Left hindlimb (tissue), 1 donor: Measurements from ENCODE around the gene TEF.
"Not testable (repeated sequence)": the region's sequence is repeated elsewhere in the genome, so short reads cannot be mapped to it uniquely, and the experiment has no call there.

ENCODE experiments used
- DNase-seq: peaks from one replicate; pipeline ENCODE4 v3.0.0-alpha.2; 2018

TEF gene

GRCh38 chr22:41429232-41429950, 47.6 kb downstream of the TEF start:
- DNase-seq, result no peak

GRCh38 chr22:41429951-41430332, 48.2 kb downstream of the TEF start:
- no peak for DNase-seq

DNA sequence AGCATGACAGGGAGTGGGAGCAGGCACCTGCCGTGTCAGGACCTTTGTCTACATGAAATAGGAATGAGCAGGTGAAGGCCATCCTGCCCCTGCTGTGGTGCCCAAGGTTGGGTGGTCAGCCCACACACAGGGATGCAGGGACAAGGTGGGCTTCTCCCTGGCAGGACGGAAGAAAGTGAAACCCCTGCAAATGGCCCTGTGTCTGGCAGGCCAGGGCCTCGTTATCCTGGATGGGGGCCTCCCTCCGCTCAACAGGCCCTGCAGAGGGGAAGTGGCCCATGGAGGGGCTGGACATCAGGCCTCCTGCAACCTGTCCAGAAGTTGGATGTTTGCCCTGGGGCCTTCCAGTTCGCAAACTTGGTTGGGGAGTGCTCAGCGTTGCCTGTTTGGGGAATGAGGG, 49.9 kb downstream of the TEF start:
- no peak for DNase-seq

- not testable (repeated sequence) for DNase-seq
These were observed 51.7 kb downstream of the TEF start for GRCh38 chr22:41433480-41433879.

GRCh38 chr22:41434361-41435003, 52.7 kb downstream of the TEF start:
- DNase-seq, result not testable (repeated sequence)

DNA sequence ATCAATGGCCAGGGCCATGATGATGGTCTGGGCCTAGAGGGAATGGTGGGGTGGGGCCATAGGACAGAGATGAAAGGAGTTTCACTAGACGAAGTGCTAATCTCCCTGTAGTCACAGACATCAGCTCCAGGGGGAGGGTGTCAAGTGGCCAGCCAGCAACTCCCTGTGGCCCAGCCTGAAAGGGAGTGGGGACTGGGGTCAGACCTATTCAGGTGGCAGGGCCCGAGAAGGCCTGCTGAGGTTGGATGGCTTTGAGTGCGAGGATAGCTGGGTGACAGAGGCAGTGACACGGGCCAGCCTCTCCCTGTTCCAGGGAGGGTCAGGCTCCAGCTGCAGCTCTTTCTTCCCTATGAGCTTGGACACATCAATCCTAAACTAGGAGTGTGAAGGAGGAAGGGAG, 53.8 kb downstream of the TEF start:
- no peak for DNase-seq

- DNase-seq, result no peak
These were observed 54.8 kb downstream of the TEF start for GRCh38 chr22:41436322-41437113.

DNA sequence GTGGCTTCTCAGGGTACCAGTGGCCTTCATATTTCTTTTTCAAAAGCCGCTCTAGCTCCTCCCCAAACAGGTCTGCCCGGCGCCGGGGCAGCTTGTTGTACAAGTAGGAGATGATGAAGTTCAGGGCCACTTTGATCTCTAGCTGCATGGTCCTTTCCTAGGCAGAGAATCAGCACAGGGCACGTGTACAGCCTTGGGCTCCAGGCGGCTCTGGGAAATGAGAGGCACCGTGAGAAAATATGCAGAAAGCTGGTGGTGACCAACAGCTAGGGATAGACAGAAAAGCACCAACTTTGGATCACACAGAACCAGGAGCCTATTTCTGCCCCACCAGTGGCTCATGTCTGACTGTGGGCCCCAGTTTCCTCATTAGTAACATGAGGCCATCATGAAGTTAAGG, 55.5 kb downstream of the TEF start:
- DNase-seq, result no peak

GRCh38 chr22:41440511-41440910, 58.8 kb downstream of the TEF start:
- not testable (repeated sequence) for DNase-seq

GRCh38 chr22:41442240-41442792, 60.6 kb downstream of the TEF start:
- DNase-seq, result no peak

GRCh38 chr22:41444360-41445128, 62.8 kb downstream of the TEF start:
- DNase-seq, result peak; percentile 98

DNA sequence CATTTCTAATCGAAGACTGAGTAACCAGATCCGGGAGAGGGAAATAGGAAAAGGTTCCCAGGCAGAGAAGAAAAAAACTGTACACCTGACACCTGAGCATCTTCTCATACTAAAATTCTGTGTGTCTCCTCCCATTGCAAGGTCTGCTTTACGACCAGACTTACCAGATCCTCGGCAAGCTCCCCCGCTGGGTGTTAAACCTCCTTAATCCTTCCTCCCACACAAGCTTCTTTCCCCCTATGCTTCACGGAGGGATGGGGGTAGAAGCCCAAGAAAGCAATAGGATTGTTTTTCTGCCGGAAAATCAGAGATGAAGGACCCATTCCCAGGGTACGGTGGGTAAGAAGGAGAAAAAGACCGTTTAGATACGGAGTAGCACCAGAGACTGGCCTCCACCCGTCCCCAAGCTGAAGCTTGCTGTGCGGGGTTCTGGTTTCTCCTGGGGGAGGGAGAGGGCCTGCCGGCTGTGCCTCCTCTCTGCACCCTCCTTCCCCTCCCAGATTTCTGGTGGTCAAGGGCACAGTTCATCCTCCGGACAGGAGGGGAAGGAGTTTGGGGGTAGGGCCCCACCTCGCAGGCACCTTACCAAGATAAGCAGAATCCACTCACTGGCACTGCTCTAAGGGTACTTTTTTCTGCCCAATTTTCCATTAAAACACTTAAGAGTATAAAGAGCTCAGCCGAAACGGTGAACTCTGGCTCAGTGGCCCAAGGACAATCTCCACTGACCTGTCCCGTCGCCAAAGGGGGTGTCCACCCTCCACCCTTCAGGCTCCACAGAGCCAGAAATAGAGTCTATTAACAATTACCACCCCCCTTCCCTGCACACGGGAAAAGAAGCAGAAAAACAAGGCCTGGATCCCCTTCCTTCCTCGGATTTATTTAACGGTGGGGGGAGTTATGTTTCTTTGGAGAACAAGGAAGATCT, 63.7 kb downstream of the TEF start:
- no peak for DNase-seq

GRCh38 chr22:41446057-41446501, 64.3 kb downstream of the TEF start:
- DNase-seq, result peak; percentile 50

DNA sequence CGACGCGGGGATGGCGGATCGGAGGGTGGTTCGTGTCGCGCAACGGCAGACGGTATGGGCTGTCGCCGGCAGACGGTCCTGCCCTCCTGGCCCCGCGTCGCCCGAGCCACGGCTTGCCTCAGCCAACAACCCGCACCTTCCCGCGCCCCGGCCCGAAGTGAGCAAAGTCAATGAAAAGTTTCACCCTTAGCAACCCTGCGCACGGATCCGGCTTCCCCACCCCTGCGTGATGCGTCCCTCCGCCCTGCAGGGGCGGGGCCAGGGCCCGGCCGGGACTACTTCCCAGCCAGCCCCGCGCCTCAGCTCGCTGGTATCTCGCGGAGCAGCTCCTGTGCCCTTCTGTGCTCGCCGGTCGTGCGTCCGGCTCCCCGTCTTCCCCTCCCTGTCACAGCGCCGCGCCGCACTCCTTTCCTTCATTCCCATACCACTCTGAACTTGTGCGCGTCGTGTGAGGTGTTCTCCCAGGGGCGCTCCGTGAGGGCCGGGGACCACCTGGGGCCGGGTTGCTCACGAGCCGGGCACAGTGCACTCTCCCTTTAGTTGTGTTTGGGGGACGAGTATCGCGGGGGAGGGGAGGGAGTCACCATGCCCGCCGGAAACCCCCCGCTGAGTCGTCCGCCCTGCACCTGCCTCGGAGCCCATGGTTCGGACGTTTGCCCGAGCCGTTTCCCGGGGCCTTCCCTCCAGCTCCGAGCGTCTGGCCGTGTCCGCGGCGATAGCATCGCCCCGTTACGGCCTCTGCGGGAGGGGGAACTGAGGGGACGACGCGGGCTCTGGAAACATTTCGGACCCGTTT, 65.1 kb downstream of the TEF start, which contains the start of gene TOB2:
Gene TOB2 (minus strand): TSS at position 163 of the 796 bp plus-strand sequence. CDS start 9,456 bp downstream, outside the sequence.
- DNase-seq, result peak; percentile 96

DNA sequence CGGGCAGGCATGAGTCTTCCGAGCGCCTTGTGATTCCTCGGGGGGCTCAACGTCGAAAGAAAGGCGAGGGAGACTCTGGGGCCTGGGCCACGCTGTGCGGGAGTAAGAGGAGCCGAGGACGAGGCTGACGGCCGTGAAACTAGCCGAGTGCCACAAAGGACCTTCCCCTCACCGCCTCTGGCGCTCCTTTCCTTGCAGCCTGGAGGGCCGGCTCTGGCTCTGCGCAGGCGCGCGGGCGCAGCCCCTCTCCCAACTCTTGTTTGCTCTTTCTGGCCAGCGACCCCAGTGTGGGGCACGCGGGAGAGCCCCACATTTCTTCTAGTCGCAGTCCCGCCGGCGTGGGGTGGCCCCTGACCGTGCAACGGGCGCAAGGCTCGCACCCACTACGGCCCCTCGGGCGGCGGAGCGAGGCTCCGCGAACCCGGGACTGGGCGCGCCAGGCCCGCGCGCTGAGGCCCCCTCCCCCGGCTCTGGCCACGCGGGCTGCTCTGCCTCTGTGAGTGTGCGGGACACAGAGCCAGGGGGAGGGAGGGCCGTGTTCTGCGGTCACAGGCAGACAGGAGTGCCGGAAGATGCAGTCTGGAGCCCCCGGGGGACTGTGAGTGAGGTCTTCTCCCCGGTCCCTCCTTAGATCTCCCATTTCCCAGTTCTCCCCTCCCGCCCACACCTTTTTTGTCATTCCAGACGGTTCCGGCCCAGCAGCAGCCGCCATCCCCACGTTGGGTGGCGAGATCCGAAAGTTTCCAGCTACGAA, 65.9 kb downstream of the TEF start:
- peak; percentile 87 for DNase-seq

DNA sequence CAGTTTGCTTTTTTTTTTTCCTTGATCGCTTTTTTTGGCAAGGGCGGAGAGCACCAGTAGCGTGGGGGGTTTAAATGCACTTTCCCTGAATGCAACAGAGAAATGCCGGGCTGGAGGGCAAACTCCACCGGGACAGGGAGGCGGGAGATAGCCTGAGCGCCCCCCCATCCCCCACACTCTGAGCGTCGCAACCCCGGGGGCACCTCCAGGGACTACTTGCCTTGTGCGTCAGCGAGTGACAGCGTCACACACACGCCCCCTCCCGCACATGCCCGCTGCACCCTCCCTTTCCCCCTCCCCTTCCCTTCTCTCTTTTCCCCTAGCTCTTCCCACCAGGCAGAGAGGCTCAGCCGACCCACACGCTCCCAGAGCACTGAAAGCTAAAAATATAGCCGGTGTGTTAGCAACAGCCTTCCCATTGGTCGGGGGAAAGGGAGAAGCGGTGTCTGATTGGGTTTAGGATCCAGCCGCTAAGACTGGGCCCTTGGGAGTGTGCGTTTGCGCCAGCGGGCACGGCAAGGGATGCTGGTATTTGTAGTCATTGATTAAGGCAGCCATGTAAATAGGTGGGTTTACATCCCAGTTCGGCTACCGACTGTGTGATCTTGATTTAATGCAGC, 66.6 kb downstream of the TEF start:
- peak; percentile 99 for DNase-seq
